Measurements from ENCODE around the gene IFT22. TPM values are rescaled to one million over a fixed set of nuclear protein-coding genes. Genes with fewer than 3 reads are reported as not detected.
"Not testable (repeated sequence)": the region's sequence is repeated elsewhere in the genome, so short reads cannot be mapped to it uniquely, and the experiment has no call there.

IFT22 gene
- total RNA-seq, 2 donors from 2014 or later = 39.0 to 44.0 TPM

DNA sequence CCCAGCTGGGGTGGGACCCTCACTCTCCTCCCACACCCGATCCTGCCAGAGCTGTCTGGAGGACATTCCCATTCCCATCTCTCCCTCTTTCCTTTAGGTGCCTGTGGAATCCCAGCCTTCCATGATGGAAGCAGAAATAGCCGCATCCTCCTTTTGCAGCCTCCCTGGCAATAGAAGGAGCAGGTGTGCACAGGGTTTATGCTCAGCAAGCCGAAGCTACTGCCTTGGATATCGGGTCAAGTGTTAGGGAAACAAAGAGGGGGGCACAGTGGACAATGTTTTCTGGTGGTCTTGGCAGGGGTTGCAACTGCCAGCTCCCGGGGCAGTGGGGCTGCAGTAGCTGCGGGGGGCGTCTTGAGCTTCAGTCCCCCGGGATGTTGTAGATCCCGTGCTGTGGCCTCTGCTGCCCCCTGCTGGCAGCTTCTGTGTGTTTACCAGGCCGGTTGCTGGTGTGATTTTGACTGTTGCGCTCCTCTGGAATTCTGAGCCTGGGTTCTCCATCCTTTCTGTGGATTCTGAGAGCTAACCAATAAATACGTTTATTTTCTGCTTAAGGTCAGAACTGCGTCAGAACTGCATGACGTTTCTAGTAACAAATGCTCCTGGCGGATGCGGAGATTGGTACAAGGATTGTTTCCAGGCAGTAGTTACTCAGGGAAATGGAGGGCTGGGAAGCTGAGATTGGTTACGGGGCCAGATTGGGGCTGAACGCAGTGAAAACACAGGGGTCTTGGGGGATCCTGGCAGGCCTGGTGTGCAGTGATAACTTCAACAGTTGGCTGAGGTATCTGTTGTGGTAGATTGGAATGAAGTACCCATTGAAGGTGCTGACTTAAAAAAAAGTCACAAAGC, 31.2 kb downstream of the IFT22 start:
- WGBS, 2 experiments (ENCODE audit: insufficient coverage in 1 of 2, insufficient read length in 1 of 2) = 29 to 45% methylated on average over 7 to 16 of the region's 18 CpGs
- not testable (repeated sequence) for H3K9ac ChIP-seq (ENCODE audit: extremely low read depth, low read length, poor library complexity, severe bottlenecking); H3K4me1 Mint-ChIP-seq; H3K9me3 ChIP-seq (ENCODE audit: control insufficient read depth, low read length); H3K4me3 ChIP-seq (ENCODE audit: low read length); H3K4me1 ChIP-seq (ENCODE audit: control insufficient read depth, insufficient read depth, low read length); H3K27ac ChIP-seq (ENCODE audit: low read depth, low read length); H3K4me3 Mint-ChIP-seq; H3K27me3 Mint-ChIP-seq (ENCODE audit: insufficient read depth); H3K9me3 Mint-ChIP-seq; H3K27ac Mint-ChIP-seq; H3K27me3 ChIP-seq (ENCODE audit: control insufficient read depth, insufficient read depth, low read length, poor library complexity, severe bottlenecking); H3K36me3 ChIP-seq (ENCODE audit: control insufficient read depth, insufficient read depth, low read length); H3K36me3 Mint-ChIP-seq (ENCODE audit: low read depth)
- peak; percentile 90 for DNase-seq
- TF ChIP-seq, protein P1, sequence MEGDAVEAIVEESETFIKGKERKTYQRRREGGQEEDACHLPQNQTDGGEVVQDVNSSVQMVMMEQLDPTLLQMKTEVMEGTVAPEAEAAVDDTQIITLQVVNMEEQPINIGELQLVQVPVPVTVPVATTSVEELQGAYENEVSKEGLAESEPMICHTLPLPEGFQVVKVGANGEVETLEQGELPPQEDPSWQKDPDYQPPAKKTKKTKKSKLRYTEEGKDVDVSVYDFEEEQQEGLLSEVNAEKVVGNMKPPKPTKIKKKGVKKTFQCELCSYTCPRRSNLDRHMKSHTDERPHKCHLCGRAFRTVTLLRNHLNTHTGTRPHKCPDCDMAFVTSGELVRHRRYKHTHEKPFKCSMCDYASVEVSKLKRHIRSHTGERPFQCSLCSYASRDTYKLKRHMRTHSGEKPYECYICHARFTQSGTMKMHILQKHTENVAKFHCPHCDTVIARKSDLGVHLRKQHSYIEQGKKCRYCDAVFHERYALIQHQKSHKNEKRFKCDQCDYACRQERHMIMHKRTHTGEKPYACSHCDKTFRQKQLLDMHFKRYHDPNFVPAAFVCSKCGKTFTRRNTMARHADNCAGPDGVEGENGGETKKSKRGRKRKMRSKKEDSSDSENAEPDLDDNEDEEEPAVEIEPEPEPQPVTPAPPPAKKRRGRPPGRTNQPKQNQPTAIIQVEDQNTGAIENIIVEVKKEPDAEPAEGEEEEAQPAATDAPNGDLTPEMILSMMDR (conservative IDR thresholded peaks at IDR 0.05) = peak; percentile 87

DNA sequence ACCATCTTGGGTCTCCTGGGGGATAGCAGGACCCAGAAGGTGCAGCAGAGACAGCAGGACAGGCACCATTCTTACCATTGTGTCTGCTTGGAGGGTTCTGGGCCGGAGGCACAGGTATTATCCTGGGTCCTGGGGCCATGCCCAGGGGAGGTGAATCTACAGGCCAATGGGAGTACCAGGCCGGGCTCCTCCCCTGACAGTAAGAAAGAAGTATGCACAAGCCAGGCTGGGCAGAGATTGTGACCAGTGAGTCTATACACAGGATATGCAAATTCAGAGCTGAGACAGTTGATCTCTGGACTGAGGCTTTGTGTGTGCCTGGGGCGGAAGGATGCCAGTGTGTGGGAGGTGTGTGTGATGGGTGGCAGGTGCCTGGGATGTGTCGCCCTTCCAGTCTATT, 31.9 kb downstream of the IFT22 start:
- not testable (repeated sequence) for H3K36me3 Mint-ChIP-seq (ENCODE audit: low read depth); H3K9me3 ChIP-seq (ENCODE audit: control insufficient read depth, low read length); H3K4me3 ChIP-seq (ENCODE audit: low read length); H3K4me1 Mint-ChIP-seq; H3K9ac ChIP-seq (ENCODE audit: extremely low read depth, low read length, poor library complexity, severe bottlenecking); H3K4me3 Mint-ChIP-seq; H3K4me1 ChIP-seq (ENCODE audit: control insufficient read depth, insufficient read depth, low read length); H3K27ac Mint-ChIP-seq; H3K27me3 ChIP-seq (ENCODE audit: control insufficient read depth, insufficient read depth, low read length, poor library complexity, severe bottlenecking); DNase-seq; H3K27ac ChIP-seq (ENCODE audit: low read depth, low read length); H3K27me3 Mint-ChIP-seq (ENCODE audit: insufficient read depth); H3K9me3 Mint-ChIP-seq; H3K36me3 ChIP-seq (ENCODE audit: control insufficient read depth, insufficient read depth, low read length)
- 85 to 100% methylated on average over 1 to 4 of the region's 4 CpGs for WGBS, 2 experiments (ENCODE audit: insufficient coverage in 1 of 2, insufficient read length in 1 of 2)

DNA sequence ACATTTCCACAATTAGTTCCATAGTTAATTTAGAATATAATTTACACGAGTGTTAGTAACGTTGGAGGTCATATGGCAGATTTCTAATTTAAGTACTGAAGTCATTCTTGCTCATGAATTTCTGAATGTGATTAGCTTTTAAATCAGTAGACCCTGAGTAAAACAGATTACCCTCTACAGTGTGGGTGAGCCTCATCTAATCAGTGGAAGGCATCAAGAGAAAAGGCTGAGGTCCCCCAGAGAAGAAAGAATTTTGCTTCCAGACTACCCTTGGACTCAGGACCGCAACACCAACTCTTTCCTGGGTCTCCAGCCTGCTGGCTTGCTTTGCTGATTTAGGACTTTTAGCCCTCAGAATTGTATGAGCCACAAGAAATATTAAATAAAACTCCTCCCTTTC, 33.2 kb downstream of the IFT22 start:
- H3K36me3 ChIP-seq (ENCODE audit: control insufficient read depth, insufficient read depth, low read length) = no peaks in the 10 kb centered on the region
- Mint-ChIP-seq H3K9me3 (no peaks in the 10 kb centered on the region), H3K27me3 (ENCODE audit: insufficient read depth) (peaks cover 9% of the 10 kb centered on the region), H3K27ac (no peak overlapping the region), H3K4me3 (no peak overlapping the region), H3K4me1 (peaks cover 3% of the 10 kb centered on the region), H3K36me3 (ENCODE audit: low read depth) (no peaks in the 10 kb centered on the region)
- H3K4me1 ChIP-seq (ENCODE audit: control insufficient read depth, insufficient read depth, low read length) = no peaks in the 10 kb centered on the region
- no peaks in the 10 kb centered on the region for H3K27me3 ChIP-seq (ENCODE audit: control insufficient read depth, insufficient read depth, low read length, poor library complexity, severe bottlenecking)
- TF ChIP-seq, protein P1 (conservative IDR thresholded peaks at IDR 0.05) = no peak
- 97 to 100% methylated on average over 3 of the region's 3 CpGs for WGBS, 2 experiments (ENCODE audit: insufficient coverage in 1 of 2, insufficient read length in 1 of 2)
- no peaks in the 10 kb centered on the region for H3K9me3 ChIP-seq (ENCODE audit: control insufficient read depth, low read length)
- no peak overlapping the region for H3K4me3 ChIP-seq (ENCODE audit: low read length)
- DNase-seq = no peak
- no peak overlapping the region for H3K9ac ChIP-seq (ENCODE audit: extremely low read depth, low read length, poor library complexity, severe bottlenecking)
- H3K27ac ChIP-seq (ENCODE audit: low read depth, low read length) = no peak overlapping the region
